Heart left ventricle (tissue), 13 donors: ENCODE data around the gene RCBTB2.

Source experiments
- POLR2A ChIP-seq, 2 donors: fragments of 450-650 bp; IDR thresholded peaks; one replicate each; pipeline ENCODE4 v1.6.1; 2017; ENCODE audit warnings: antibody characterized with exemption in 2 of 2, mild to moderate bottlenecking in 2 of 2, moderate library complexity in 2 of 2
- TF ChIP-seq, protein P1 (sequence below), 12 donors: fragments of 200-600 bp; sonication (generic) in 4 of 12; IDR thresholded peaks; one replicate each; pipeline versions ENCODE4 v1.5.0 to v1.8.0; 2018 to 2022; ENCODE audit warnings: antibody characterized with exemption in 12 of 12, mild to moderate bottlenecking in 5 of 12
- donor health status: ischemic (EF 13 %, LVEDD 7.1; RV severe dilation, severe dysfunction).
- donor health status: DM: no; HTN: yes; CAD: no.
- donor health status: DM: no; HTN: no; CAD: no.
- donor health status: ischemic (EF 25% LVEDD 6.9; RV normal size, moderate dysfunction).
- donor health status: ischemic (EF 25% LVEDD 5.7; RV mildly dilated, moderate dysfunction).
- donor health status: ischemic (EF 35%, LVEDD 5.7; RV mildly dilated, moderate dysfunction).
- donor health status: nonischemic (EF 11% LVEDD 7.7; RV severe dilation, severe dysfunction).
- donor health status: DM: yes; HTN: yes; CAD: no.
- donor health status: PGD.
- donor health status: ischemic (EF 29% LVEDD 5.4; RV normal size, mild dysfunction).
- donor health status: nonischemic (EF 23%, LVEDD 6.1; RV moderate dilation, normal function).

GRCh38 chr13:48542138-48542537 is 9.3 kb upstream of the RCBTB2 start:
- TF ChIP-seq, protein P1, sequence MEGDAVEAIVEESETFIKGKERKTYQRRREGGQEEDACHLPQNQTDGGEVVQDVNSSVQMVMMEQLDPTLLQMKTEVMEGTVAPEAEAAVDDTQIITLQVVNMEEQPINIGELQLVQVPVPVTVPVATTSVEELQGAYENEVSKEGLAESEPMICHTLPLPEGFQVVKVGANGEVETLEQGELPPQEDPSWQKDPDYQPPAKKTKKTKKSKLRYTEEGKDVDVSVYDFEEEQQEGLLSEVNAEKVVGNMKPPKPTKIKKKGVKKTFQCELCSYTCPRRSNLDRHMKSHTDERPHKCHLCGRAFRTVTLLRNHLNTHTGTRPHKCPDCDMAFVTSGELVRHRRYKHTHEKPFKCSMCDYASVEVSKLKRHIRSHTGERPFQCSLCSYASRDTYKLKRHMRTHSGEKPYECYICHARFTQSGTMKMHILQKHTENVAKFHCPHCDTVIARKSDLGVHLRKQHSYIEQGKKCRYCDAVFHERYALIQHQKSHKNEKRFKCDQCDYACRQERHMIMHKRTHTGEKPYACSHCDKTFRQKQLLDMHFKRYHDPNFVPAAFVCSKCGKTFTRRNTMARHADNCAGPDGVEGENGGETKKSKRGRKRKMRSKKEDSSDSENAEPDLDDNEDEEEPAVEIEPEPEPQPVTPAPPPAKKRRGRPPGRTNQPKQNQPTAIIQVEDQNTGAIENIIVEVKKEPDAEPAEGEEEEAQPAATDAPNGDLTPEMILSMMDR (IDR thresholded peaks at IDR 0.05), result no peak
- no peak for TF ChIP-seq POLR2A (IDR thresholded peaks at IDR 0.05)
